Activated CD8-positive, alpha-beta memory T cell treated with anti-CD3 and anti-CD28 coated beads, Interleukin-2, amount 50 U/mL, for 4 hours (primary cell): ENCODE results near the gene PABPC1L.

Experiments
- DNase-seq: peaks from one replicate; pipeline ENCODE4 v3.0.0-alpha.2; 2020

The PABPC1L gene

GRCh38 chr20:44970243-44970757 is 60.4 kb downstream of the PABPC1L start:
- no peak for DNase-seq

- DNase-seq, result no peak
These were observed 63.2 kb downstream of the PABPC1L start for GRCh38 chr20:44973053-44973452.

- DNase-seq, result no peak
These were observed 66.8 kb downstream of the PABPC1L start for GRCh38 chr20:44976698-44977097.

GRCh38 chr20:44979090-44979621 is 69.3 kb downstream of the PABPC1L start:
- DNase-seq, result peak; percentile 53

- no peak for DNase-seq
These were observed 72.0 kb downstream of the PABPC1L start for GRCh38 chr20:44981736-44982406.

- DNase-seq, result no peak
These were observed 73.3 kb downstream of the PABPC1L start for GRCh38 chr20:44983093-44983674.

GRCh38 chr20:44988631-44989171 is 78.8 kb downstream of the PABPC1L start:
- DNase-seq, result no peak
